IMR-90 (cell line): ENCODE results near the gene NPHS1. TPM values are rescaled to one million over a fixed set of nuclear protein-coding genes. Genes with fewer than 3 reads are reported as not detected.

Source experiments
- ATAC-seq: fragments of 200-7000 bp; cut with Tn5 transposase; 2 replicates; pipeline ENCODE4 v1.9.1; 2020; ENCODE audit warnings: low read depth, mild to moderate bottlenecking, moderate library complexity
- BruUV-seq: library from RNA; stranded (reverse); fragments of 400-500 nt; replicated peaks from 2 replicates; lab custom pipeline; 2021; lab: Mats Ljungman, UMichigan
- CTCF ChIA-PET: fragments of 300-600 bp; formaldehyde crosslinking; extraction: SDS; loops from one replicate; lab custom pipeline; 2021; ENCODE audit warnings: antibody characterized with exemption; lab: Yijun Ruan, JAX
- POLR2A ChIA-PET: fragments of 300-600 bp; sonication (Branson Sonifier 250); formaldehyde crosslinking; loops from one replicate; lab custom pipeline; 2022; ENCODE audit warnings: antibody characterized with exemption; ENCODE audit not compliant: unreplicated experiment; lab: Charles Lee
- DNase-seq: peaks from one replicate; pipeline ENCODE4 v3.0.0; 2013
- H2AFZ ChIP-seq: replicated peaks from 2 replicates; pipeline ENCODE3; 2013; ENCODE audit warnings: low read length, mild to moderate bottlenecking; ENCODE audit not compliant: poor library complexity
- H2AK5ac ChIP-seq: 2 replicates; pipeline ENCODE4 v1.6.1; 2013; ENCODE audit warnings: low read depth, low read length, inconsistent platforms
- H2AK9ac ChIP-seq: replicated peaks from 2 replicates; pipeline ENCODE3; 2013; ENCODE audit warnings: mild to moderate bottlenecking, low read depth, low read length, moderate library complexity; ENCODE audit not compliant: poor library complexity
- H2BK120ac ChIP-seq: 2 replicates; pipeline ENCODE4 v1.6.1; 2013; ENCODE audit warnings: low read depth, low read length, inconsistent platforms
- H2BK15ac ChIP-seq: 3 replicates; pipeline ENCODE4 v1.6.1; 2013; ENCODE audit warnings: low read depth, low read length, inconsistent platforms
- H2BK20ac ChIP-seq: 2 replicates; pipeline ENCODE4 v1.6.1; 2013; ENCODE audit warnings: low read depth, mild to moderate bottlenecking, inconsistent platforms, low read length, moderate library complexity
- H2BK5ac ChIP-seq: 2 replicates; pipeline ENCODE4 v1.6.1; 2013; ENCODE audit warnings: mild to moderate bottlenecking, low read depth, low read length, inconsistent platforms; ENCODE audit not compliant: poor library complexity, severe bottlenecking
- H3K14ac ChIP-seq: replicated peaks from 2 replicates; pipeline ENCODE4 v1.6.1; 2013; ENCODE audit warnings: low read depth, low read length, inconsistent platforms
- H3K18ac ChIP-seq: 2 replicates; pipeline ENCODE4 v1.6.1; 2013; ENCODE audit warnings: low read depth, low read length, control low read depth
- H3K23ac ChIP-seq: 2 replicates; pipeline ENCODE4 v1.6.1; 2013; ENCODE audit warnings: low read depth, low read length, inconsistent platforms
- H3K27ac ChIP-seq: 2 replicates; pipeline ENCODE4 v1.5.1; 2013; ENCODE audit warnings: mild to moderate bottlenecking, control low read depth, low read length; ENCODE audit not compliant: insufficient read depth
- H3K27me3 ChIP-seq: 2 replicates; pipeline ENCODE4 v1.6.1; 2013; ENCODE audit warnings: low read length; ENCODE audit not compliant: control insufficient read depth, insufficient read depth
- H3K36me3 ChIP-seq: 2 replicates; pipeline ENCODE4 v1.6.1; 2013; ENCODE audit warnings: low read length, mixed read lengths; ENCODE audit not compliant: control insufficient read depth, insufficient read depth
- H3K4ac ChIP-seq: 2 replicates; pipeline ENCODE4 v1.6.1; 2013; ENCODE audit warnings: low read depth, low read length, inconsistent platforms
- H3K4me1 ChIP-seq: 2 replicates; pipeline ENCODE4 v1.6.1; 2013; ENCODE audit warnings: low read length, mixed read lengths; ENCODE audit not compliant: control insufficient read depth, insufficient read depth
- H3K4me2 ChIP-seq: 2 replicates; pipeline ENCODE4 v1.6.1; 2013; ENCODE audit warnings: low read depth, mild to moderate bottlenecking, control low read depth, low read length, moderate library complexity
- H3K4me3 ChIP-seq: 2 replicates; pipeline ENCODE4 v1.5.1; 2013; ENCODE audit warnings: low read depth, mild to moderate bottlenecking, control low read depth, low read length, moderate library complexity; ENCODE audit not compliant: insufficient read depth
- H3K56ac ChIP-seq: 2 replicates; pipeline ENCODE4 v1.6.1; 2013; ENCODE audit warnings: low read length, inconsistent platforms; ENCODE audit not compliant: insufficient read depth; ENCODE audit errors: extremely low read depth
- H3K79me1 ChIP-seq, 2 experiments: 2 replicates each; pipeline ENCODE4 v1.6.1; 2013; ENCODE audit warnings: low read length in 2 of 2, inconsistent platforms in 1 of 2, low read depth in 1 of 2
- H3K9ac ChIP-seq: 2 replicates; pipeline ENCODE4 v1.6.1; 2013; ENCODE audit warnings: low read depth, low read length, control low read depth
- H3K9me1 ChIP-seq: 2 replicates; pipeline ENCODE4 v1.6.1; 2013; ENCODE audit warnings: low read length, inconsistent platforms; ENCODE audit not compliant: insufficient read depth
- H3K9me3 ChIP-seq: 2 replicates; pipeline ENCODE4 v1.6.1; 2013; ENCODE audit warnings: low read length; ENCODE audit not compliant: control insufficient read depth, insufficient read depth
- H4K20me1 ChIP-seq: 2 replicates; pipeline ENCODE4 v1.6.1; 2013; ENCODE audit warnings: low read length, inconsistent platforms; ENCODE audit not compliant: insufficient read depth
- H4K5ac ChIP-seq: 2 replicates; pipeline ENCODE4 v1.6.1; 2013; ENCODE audit warnings: mild to moderate bottlenecking, low read depth, low read length, control low read depth
- H4K8ac ChIP-seq, 2 experiments: 2 replicates each; pipeline ENCODE4 v1.6.1; 2013; ENCODE audit warnings: low read depth in 2 of 2, low read length in 2 of 2, control low read depth in 1 of 2, inconsistent platforms in 1 of 2
- H4K91ac ChIP-seq: 2 replicates; pipeline ENCODE4 v1.6.1; 2013; ENCODE audit warnings: low read depth, low read length, inconsistent platforms; ENCODE audit not compliant: insufficient read depth
- BHLHE40 ChIP-seq: fragments of 150-350 bp; IDR thresholded peaks from 2 replicates; pipeline ENCODE4 v1.6.1; 2016; ENCODE audit warnings: mild to moderate bottlenecking, low read depth, low read length
- CEBPB ChIP-seq: IDR thresholded peaks from 2 replicates; pipeline ENCODE4 v1.6.1; 2012; ENCODE audit warnings: low read depth, low read length, improper control_type of control experiment
- FOS ChIP-seq: fragments of 150-350 bp; IDR thresholded peaks from 2 replicates; pipeline ENCODE4 v1.6.1; 2016; ENCODE audit warnings: low read depth, low read length
- MXI1 ChIP-seq: IDR thresholded peaks from 2 replicates; pipeline ENCODE4 v1.6.1; 2012; ENCODE audit warnings: low read depth, mild to moderate bottlenecking, low read length, moderate library complexity, borderline replicate concordance
- RFX5 ChIP-seq: IDR thresholded peaks from 2 replicates; pipeline ENCODE4 v1.8.0; 2012; ENCODE audit warnings: low read depth, mild to moderate bottlenecking, low read length, moderate library complexity
- WGBS, 2 experiments: methylation state at CpG; one replicate each; pipeline versions ENCODE4 v1.1.5 to v1.1.7; 2013; ENCODE audit warnings: missing lambda C conversion rate in 2 of 2; ENCODE audit not compliant: insufficient read length in 1 of 2; ENCODE audit errors: extremely low coverage in 2 of 2; 5-methylcytosine and 5-hydroxymethylcytosine counted together
- dilution Hi-C: fragments of 300-500 bp; cut with HindIII; formaldehyde crosslinking; loops from one replicate; pipeline ENCODE4 v1.14.3; 2018; ENCODE audit warnings: low sequenced_read_pairs; ENCODE audit not compliant: unreplicated experiment
- in situ Hi-C: fragments of 300-500 bp; cut with MboI; formaldehyde crosslinking; loops from 3 replicates; pipeline ENCODE4 v1.14.3; 2019; ENCODE audit warnings: low sequenced_read_pairs, inconsistent platforms, mixed read lengths
- intact Hi-C: fragments of 100-400 bp; cut with micrococcal nuclease; formaldehyde crosslinking; loops from 2 replicates; pipeline ENCODE4 v1.10.0; 2022
- polyA plus RNA-seq, 3 experiments: library from polyadenylated mRNA; depleted of rRNA; stranded (reverse); fragments of >200 nt; gene quantifications; 2 replicates each; pipeline ENCODE4 v1.2.3, GENCODE V29; 2012; ENCODE audit warnings: low replicate concordance in 1 of 3
- total RNA-seq: library from RNA; depleted of rRNA; stranded (reverse); fragments of >200 nt; gene quantifications from 2 replicates; pipeline ENCODE4 v1.2.3, GENCODE V29; 2012

The NPHS1 gene
- total and polyA plus RNA-seq, 2 of the 4 experiments (the other 2 are of a cell fraction): not detected

- ATAC-seq: no peak
- no peak overlapping the region for H3K27ac ChIP-seq
Observed at GRCh38 chr19:35822579-35822978, 29.7 kb downstream of the NPHS1 start.

More at GRCh38 chr19:35822579-35822978, 29.7 kb downstream of the NPHS1 start:
- no peaks in the 10 kb centered on the region for H3K4me1 ChIP-seq
- H3K4ac ChIP-seq: no peak overlapping the region
- H3K9me3 ChIP-seq: no peaks in the 10 kb centered on the region
- H2AK5ac ChIP-seq: no peak overlapping the region
- WGBS, 2 experiments: 73% methylated on average over 2 of the region's 3 CpGs; no CpG with 5 or more reads in 1 of the 2 experiments
- H2BK120ac ChIP-seq: no peak overlapping the region
- in situ Hi-C loops (no loop called here), dilution Hi-C loops (no loop called here), intact Hi-C loops (no loop called here)
- H3K23ac ChIP-seq: no peak overlapping the region
- POLR2A ChIA-PET: no interaction called here
- H3K79me1 ChIP-seq: no peaks in the 10 kb centered on the region
- no peaks in the 10 kb centered on the region for H4K20me1 ChIP-seq
- no peak overlapping the region for H3K4me2 ChIP-seq
- H2AFZ ChIP-seq: no peak overlapping the region
- H3K36me3 ChIP-seq: no peaks in the 10 kb centered on the region
- TF ChIP-seq FOS: no peak
- TF ChIP-seq CEBPB: no peak
- no peak for TF ChIP-seq BHLHE40
- TF ChIP-seq RFX5: no peak
- TF ChIP-seq MXI1: no peak
- H4K91ac ChIP-seq: no peak overlapping the region
- H3K27me3 ChIP-seq: peaks cover 6% of the 10 kb centered on the region; the same call in 1 of the 2 replicates
- no peak overlapping the region for H3K4me3 ChIP-seq
- H4K8ac ChIP-seq: no peak overlapping the region
- CTCF ChIA-PET: no interaction called here
- H3K9ac ChIP-seq: no peak overlapping the region
- no peak for DNase-seq
- no TSS peak for BruUV-seq
- H2BK20ac ChIP-seq: no peak overlapping the region
- no peak overlapping the region for H2AK9ac ChIP-seq
- no peak overlapping the region for H3K14ac ChIP-seq
- no peaks in the 10 kb centered on the region for H3K9me1 ChIP-seq
- H3K56ac ChIP-seq: no peak overlapping the region
- H3K18ac ChIP-seq: no peak overlapping the region
- H2BK15ac ChIP-seq: no peak overlapping the region
- no peak overlapping the region for H2BK5ac ChIP-seq
- H4K5ac ChIP-seq: no peak overlapping the region
